ENCODE data around the gene USP21.

USP21 gene

DNA sequence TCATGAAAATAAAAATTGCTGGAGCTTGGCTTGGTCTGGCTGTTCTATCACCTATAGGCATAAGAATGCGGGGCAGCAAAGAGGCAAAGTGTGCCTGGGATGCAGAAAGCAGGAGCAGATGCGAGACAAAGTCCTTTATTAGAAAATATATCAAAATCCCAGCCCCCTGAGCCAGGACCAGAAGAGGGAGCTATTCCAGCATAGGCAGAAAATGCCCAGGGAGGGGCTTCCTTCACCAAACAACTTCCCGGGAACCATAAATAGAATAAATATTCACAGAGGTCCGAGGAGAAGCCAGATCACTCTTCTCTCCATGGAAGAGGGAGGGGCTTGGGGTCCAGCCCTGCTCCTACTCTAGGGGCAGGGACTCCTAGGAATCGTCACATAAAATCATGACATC lies 11.9 kb downstream of the USP21 start:
- no peak for DNase-seq (ENCODE audit: low read depth)

DNA sequence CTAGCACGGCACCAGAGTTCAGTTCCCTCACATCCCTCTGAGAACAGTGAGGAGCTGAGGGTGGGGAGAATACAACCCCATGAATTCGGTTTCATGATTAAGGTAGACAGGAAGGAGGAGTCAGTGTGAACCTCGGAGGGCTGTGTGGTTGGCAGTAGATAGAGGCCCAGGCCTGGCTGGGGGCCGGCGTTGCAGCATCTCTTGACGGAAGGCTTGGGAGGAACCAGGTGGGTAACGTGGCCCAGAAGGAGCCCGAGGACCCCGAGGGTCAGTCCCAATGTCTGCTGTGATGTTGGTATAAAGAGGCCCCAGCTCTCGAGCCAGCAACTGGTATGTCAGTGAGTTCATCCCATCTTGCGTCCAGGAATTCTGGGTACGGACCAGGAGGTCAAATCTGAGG lies 12.4 kb downstream of the USP21 start:
- no peak for DNase-seq (ENCODE audit: low read depth)

DNA sequence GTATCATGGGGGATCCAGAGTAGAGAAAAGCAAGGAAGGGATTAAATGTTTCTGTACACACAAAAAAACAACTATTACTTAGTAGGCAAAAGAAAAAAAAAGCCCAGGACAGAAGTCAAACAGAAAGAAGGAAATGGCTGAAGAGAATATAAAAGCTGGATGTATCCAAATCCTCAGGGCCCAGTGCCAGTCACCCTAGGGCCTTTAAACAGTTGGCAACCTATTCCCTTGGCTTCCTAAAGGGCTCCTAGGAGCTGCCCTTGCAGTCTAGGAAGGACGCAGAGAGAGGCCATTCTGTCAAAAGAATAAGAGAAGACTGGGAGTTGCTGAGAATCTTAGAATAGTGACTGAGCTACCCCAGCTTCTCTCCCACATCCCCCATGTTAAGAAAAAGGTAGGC lies 13.0 kb downstream of the USP21 start:
- no peak for DNase-seq (ENCODE audit: low read depth)

DNA sequence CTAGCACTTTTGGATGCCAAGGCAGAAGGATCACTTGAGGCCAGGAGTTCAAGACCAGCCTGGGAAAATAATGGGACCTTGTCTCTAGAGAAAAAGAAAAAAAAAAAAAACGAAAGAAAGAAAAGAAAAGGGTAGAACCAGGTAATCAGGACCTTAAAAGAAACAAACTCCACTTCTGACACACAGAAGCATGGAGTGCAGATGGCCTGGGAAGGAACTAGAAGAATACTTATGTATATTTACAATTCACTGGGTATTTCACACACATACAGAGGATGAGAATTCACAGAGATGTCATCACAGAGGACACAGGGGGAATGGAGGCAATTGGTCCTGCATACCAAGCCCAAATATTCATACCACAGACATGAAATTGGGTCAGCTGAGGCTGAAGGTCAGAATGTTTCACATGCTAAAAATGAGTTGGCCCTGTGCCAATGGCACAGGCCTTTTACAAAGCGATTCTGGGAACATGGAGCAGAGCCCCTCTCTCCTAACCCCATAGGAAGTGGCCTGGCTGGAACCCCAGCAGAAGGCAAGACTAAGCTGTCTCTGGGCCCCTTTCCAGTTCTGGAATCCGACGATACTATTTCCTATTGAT lies 13.6 kb downstream of the USP21 start:
- peak; percentile 74 for DNase-seq (ENCODE audit: low read depth)

DNA sequence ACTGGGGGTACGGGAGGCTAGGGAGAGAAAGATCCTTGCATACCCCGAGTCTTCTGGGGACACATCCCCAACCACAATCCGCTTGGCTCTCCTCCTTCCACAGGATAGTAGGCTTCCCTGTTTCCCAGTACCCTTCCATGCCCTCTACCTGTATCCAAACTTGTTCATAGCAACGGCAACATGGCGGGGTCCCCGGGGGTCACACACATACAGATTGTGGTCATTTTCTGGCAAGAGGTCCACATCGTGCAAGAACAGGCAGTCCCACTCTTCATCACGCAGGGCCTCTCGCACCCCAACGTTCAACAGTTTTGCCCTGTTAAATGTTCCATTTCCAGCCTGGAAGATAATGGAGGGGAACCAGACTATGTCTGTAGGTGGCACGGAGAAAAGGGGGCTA lies 14.4 kb downstream of the USP21 start:
- DNase-seq (ENCODE audit: low read depth), result no peak

DNA sequence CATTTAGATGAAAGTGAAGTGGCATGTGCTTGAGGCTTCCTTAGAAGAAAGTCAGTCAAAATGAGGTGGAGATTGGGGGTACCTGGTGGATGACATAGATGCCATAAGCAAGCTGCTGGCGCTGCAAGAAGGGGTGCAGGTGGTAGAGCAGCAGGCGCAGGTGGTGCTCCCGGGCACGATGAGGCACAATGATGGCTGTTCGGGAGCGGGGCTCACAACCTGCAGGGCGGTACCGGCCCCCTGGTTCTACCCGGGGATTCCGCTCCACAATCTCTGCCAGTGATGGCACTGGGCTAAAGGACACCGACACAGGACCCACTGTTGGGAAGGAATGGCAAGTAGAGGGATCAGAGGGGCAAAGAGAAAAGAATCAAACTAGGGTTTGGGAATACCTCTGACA lies 15.6 kb downstream of the USP21 start:
- DNase-seq (ENCODE audit: low read depth), result no peak

DNA sequence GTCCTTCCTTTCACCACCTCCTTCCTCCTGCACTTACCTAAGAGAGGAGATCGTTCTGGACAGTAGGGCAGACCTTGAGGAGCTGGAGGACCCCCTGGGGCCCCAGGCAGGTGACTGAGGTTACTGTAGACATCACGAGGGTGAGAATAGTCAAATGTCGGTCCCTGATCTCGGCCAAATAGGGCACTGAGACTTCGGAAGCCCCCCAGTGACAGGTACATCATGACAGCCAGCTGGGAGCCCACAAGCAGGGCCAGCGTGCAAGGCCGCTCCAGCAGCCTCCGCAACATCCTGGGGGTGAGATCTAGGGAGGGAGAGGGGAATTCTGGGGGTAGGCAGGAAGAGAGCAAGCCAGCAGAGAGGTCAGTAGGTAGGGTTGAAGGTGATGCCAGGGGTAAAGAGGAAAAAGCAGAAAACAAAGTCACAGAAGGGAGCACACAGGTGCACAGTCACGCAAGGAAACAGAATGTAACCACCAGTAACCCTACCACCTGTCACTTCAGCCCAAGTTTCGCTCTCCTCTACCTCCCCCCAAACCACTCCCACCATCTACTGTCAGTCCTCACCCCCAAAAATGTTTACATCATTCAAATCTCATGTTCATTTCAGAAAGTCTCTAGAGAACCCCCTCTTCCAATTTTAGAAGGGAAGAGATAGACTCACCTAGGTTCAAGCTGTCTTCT lies 16.6 kb downstream of the USP21 start:
- no peak for DNase-seq (ENCODE audit: low read depth)

DNA sequence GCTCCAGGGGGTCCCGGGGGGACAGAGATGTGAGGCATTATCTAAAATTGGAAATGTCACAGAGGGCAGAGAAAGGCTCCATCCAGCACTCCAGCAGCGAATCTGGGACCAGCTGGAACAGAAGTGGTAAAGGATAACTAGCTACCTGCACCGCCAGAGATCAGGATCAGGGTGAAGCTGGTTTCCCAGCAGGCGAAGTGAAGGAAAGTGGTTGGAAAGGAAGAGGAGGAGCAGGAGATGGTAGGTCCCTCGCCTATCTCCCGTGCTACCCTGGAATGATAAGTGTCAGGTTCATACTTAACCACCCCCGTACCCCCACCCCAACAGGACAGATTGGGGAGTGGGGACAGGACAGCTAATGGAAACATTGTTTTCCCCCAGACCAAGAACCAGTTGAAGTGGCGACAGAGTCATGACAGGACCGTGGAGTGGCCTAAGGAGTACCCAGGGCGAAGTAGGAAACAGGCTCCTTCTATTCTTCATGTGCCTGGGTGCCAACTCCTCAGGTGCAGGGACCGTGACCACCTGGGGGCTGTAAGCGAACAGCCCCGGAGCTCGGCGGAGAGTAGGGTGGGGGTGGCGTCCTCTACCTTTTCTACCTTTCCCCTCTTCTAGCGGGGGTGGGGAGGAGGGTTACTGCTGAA lies 17.3 kb downstream of the USP21 start:
- DNase-seq (ENCODE audit: low read depth), result no peak

DNA sequence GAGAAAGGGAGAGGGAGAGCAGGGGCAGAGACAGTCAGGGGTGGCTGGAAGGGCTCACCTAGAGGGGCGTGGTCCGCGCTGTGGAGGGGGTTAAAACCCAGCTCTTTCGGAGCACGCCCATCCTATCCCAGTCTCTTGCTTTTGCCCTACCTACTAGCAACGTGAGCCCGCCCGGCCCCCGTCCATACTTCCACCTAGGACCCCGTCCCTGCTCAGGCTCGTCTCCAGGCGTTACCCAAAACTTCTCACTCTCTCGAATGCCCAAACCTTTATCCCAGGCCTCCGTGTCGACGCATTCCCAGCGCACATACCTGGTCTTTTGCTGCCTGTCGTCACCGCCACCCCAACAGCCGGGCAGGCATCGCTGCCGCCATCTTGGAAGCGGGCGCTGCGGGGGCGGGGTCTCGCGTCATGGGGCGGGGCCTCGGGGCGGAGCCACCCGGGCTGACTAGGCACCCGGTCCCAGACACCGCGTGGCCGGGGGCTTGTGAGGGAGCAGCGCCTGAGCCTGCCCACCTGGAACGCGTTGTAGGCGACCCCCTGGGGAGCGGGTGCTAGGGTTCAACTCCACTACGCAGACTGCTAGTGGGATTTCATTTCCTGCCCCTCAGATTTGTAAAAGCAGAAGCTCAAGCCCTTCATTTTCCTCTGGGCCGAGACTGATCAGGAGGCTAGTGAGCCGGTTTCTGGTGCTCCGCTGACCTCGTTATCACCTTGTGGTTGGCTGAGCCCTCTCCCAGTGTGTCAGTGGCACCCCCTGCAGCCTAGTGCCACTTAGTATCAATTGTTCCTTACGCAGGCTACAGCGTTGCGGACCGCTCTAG lies 18.0 kb downstream of the USP21 start, which contains the start of gene B4GALT3:
Gene B4GALT3 (minus strand): TSS at position 396 of the 824 bp plus-strand sequence. CDS start 1,447 bp downstream, outside the sequence.
- no peak for DNase-seq (ENCODE audit: low read depth)

DNA sequence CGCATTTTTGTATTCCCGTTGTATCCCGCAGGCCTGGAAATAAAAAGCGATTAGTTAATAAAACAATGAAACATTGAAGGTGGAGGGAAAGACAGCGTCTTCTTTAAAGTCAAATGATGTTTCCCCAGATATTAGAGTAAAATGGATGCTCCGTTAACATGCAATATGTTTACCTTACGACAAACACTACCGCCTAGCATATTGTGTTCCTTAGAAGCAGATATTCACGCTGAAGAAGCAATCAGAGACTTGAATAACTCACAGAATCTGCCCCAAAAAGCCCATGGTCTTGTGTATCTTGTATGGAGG lies 18.6 kb downstream of the USP21 start:
- DNase-seq (ENCODE audit: low read depth), result no peak

DNA sequence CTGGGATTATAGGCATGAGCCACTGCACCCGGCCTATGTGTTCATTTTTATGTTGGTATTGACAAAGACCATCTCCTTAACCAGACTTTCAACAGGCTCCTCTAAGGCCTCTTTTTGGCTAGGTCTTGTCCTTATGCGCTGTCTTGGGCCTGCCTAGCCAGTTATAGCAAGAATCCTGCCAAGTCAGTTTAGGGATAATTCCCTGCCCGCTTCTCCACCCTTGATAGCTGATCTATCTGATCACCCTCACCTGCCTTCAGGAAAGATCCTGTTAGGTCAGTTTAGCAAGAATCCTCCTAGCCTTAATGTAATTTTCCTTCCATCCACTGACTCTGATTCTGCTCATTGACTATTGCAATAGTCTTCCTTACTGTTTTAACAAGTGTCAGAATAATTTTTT lies 20.4 kb downstream of the USP21 start:
- DNase-seq (ENCODE audit: low read depth), result no peak

DNA sequence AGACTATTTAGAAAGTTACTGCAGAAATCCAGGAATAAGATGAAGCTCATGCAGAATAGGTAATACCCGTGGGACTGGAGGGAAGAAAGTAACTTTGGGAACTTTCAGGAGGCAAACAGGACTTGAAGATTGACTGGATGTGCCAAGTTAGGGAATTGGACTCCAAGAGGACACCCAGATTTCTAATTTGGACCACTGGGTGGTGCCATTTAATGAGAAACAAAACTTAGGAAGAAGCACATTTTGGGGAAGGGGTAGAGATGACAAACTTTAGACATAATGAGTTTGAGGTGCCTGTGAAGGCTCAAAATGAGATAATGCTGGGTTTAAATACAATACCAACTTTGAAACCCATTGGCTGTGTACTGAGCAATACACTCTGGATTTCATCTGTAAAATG lies 21.3 kb downstream of the USP21 start:
- DNase-seq (ENCODE audit: low read depth), result no peak

DNA sequence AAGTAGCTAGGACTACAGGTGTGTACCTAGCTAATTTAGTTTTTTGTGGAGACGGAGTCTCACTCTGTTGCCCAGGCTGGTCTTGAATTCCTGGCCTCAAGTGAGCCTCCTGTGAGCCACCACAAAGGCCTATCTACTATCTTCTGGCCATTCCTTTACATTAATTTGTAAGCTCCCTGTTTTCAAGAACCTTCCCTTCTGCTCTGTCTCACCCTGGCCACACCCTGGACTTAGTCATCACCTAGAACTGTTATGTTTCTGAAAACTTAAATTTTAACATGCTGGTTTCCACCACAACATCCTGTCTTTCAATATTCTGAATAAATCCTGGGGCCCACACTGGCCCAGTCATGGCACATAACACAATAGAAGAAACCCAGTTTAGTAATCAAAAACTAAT lies 22.9 kb downstream of the USP21 start:
- DNase-seq (ENCODE audit: low read depth), result no peak

DNA sequence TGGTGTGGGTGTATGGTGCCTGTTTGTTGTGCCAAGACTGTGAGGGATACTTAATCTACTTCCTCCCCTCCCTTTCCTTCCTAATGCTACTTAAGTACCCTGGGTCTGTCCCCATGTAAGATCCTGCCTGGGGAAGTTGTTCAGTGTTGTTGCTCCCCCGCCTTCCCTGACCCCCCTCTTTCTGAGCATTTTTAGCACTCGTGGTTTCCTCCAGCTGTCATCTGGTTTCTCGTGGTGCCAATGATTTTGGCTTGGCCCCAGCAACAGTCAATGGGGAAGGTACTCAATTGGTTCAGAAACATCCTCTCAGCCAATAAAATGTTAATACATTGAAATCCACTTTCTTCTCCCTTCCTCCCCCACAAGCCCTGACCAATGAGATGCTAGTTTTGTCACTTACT lies 26.0 kb downstream of the USP21 start:
- DNase-seq (ENCODE audit: low read depth), result peak; percentile 72

DNA sequence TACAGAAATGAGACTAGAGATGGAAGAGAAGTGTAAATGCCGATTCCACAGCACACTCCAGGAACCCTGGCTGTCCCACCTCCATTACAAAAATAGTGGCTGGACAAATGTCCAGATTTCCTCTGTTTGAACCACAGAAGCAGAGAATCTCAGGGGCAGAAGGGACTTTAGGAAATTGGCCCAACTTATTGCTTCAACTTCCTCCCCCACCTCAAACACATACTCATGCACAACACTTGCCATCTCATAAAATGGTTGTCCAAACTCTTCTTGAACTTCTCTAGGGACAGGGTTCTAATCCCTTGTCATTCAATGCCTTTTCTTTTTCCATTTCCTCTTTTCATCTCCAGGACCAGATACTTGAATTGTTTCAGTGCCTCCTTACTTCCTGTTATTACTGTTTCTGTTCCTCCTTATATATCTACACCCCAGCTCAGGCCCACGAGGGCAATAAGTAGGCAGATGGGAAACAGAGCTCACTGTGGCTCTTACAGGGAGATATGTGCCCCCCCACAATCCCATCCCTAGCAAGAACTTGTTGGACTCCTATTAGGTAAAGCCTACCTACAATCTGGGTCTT lies 26.5 kb downstream of the USP21 start:
- no peak for DNase-seq (ENCODE audit: low read depth)

DNA sequence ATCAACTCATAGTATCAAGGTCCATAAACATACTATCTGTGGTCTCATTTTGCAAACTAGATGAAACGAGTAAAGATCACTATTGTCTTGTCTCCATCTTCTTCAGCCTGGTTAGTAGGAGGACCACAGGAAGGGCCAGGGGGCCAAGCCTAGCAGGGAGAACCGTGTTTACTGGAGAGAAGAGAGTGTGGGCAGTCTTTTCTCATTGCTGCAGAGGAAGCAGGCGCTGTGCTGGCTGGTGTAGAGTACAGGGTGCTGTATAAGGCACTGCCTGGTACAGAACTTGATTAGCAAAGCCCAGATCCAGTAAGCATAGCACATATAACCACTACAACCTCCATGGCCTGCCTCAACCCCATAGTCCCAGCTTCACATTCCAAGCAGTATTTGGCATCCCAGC lies 28.0 kb downstream of the USP21 start:
- DNase-seq (ENCODE audit: low read depth), result no peak

DNA sequence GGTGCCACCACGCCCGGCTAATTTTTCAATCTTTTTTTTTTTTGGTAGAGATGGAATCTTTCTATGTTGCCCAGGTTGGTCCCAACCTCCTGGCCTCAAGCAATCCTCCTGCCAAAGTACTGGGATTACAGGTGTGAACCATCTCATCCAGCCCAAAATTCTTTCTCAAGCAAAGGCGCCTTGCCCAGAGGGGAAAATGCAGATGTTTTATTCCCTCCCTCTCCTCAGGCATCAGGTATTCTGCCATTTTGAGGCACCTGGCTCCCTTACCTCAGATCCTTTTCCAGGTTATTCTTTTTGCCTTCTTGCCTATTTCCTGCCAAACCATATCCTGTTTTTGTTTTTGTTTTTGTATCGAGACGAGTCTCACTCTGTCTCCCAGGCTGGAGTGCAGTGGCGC lies 29.1 kb downstream of the USP21 start:
- DNase-seq (ENCODE audit: low read depth), result no peak

DNA sequence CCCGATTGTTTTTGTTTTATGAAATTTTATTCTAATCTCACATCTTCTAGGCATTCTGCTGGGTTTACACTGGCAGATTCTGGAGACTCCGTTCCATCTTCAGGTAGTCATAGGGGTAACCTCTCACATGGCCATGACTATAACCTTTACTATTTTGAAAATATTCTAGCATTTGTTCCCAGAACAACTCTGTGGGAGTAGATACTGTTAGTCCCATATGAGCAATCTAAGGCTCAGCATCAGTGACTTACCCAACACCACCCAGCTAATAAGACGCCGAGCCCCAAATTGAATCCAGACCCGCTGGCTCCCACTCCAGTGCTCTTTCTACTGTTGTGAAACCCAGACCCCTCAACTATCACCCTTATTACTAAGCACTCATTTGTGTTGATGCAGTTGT lies 29.7 kb downstream of the USP21 start:
- no peak for DNase-seq (ENCODE audit: low read depth)

DNA sequence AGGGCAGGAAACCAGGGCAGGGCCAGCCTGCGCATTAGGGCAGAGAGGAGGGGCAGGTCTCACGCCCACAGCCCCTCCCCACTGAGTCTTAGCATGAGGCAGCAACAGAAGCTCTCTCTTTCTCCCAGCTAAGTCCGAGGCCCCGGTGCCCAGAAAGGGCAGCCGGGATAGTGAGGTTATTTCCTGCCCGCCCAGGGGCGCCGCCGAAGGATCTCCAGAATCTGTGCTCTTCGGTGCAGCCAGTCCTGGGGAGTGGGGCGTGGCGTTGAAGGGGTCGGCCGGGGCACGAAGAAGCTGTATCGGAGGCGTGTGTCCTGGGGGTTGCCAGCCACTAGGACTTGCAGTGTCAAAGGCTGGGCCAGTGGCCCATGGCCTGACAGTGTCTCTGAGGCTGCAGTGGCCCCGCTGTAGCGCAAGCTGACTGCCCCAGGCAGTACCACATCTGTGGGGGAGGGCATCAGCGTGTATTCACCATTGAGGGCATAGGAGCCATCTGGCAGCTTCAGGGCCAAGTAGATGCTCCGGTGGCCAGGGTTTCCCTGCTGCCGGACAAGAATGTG lies 31.7 kb downstream of the USP21 start:
- DNase-seq (ENCODE audit: low read depth), result no peak

DNA sequence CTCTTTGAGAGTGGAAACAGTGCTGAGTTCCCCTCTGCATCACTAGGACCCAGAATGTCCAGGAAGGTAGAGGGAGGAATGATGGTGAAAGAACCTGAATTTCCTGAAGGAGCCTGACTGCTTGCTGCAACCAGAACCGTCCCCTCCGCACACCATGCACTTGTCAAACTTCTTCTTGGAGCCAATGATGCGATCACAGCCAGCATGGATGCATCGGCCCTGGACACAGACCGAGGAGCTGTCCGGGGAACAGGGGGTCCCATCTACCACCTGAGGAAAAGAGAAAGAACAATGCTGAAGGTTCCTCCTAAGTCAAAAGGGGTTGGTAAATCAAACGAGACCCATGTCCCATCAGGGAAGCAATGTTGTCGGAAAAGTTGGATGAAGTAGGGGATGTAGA lies 32.7 kb downstream of the USP21 start:
- no peak for DNase-seq (ENCODE audit: low read depth)

DNA sequence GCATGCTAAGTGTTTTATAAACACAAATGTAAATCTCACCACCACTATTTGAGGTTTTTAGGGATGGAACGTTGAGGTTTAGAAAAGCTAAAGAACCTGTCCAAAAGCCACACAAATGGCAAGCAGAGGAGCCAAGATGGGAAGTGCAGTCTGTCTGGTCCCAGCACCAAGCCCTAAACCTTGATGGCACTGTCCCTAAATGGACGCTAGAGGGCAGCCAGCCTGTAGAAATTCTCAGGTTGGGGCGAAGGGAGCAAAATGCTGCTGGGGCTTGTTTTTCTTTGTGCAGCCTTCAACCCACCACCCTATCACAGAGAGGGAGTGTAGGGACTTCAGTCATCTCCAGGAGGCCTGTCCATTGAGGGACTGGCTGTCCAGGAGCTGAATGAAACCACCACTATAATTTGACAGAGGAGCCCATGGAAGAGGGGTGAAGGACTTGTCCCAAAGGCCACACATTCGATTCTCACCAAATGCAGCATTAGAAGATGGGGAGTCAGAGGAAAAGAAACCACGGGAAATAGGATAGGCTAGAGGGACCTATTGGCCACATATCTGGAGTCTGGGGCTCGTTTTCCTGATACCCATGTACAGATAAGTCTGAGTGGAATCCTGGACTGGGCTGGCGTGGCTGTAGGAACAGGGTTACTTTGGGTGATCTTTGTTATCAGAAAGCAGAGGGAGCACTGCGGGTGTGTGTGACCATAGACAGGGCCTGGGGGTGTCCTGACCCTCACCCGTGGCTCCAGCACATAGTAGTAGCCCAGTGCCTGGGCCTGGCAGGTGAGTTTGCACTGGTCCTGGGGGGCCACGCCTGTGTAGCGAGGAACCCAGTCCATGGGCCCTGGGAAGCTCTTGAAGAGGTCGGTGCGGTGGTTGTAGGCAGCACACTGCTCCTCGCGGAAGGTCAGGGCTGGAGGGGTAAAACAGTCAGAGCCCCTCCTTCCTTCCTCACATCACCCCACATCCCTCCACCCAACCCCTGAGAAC lies 33.5 kb downstream of the USP21 start:
- no peak for DNase-seq (ENCODE audit: low read depth)
